Right kidney (tissue), 1 donor: ENCODE results near the gene ZNRF3.

Experiments
- DNase-seq: peaks from one replicate; pipeline ENCODE4 v3.0.0-alpha.2; 2016

Gene ZNRF3

DNA sequence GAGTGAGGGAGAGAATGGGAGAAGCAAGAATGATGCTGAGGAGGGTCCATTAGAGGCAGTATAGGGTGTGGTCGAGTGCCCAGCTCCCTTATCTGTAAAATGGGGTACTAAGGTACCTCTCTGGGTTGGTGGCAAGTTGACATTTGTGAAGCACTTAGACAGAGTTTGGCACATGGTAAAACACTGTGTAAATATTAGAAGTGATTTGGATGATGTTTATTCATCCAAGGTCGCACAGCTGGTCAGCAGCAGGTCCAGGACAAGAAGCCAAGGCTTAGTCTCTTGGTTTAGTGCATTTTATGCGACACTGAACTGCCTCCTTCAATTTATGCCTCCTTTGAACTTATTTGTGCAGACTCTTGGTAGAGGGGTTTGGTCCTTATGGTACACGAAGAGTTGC is 208.9 kb downstream of the ZNRF3 start:
- no peak for DNase-seq

GRCh38 chr22:29093030-29093429 is 209.7 kb downstream of the ZNRF3 start:
- no peak for DNase-seq

DNA sequence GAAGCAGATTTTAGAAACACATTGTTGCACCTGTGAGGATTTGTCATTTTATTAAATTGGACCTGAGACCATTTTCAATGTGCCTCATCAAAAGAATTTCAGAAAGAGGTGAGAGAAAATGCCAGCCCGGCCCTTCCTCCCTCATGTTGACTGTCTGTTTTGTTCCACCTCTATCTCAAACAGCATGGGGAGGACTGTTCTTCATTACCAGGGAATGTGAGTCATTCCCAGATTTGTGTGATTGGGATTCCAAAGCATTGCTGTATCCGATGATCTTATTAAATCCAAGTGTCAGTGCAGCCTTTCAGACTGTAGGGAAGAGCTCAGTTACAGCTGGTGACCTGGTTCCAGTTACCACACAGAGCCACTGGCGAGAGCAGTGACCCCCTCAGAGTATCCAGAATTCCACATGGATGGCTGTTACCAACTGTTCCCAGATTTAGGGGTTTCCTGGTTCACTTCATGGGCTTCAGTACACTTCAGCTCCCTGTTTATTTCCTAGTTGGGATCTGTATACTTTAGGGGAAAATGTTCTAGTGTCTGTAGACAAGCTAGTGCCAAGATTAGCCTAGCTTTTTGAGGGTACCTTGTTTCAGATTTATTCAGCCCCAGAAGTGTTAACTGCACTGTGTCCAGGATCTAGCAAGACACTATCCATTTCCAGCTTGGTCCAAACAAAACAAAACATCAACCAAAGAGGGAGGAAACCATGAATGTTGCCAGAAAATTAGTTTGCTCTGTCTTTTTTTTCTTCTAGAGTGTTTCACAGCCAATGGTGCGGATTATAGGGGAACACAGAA is 210.3 kb downstream of the ZNRF3 start:
- peak; percentile 27 for DNase-seq

GRCh38 chr22:29095459-29095858 is 212.1 kb downstream of the ZNRF3 start:
- no peak for DNase-seq

DNA sequence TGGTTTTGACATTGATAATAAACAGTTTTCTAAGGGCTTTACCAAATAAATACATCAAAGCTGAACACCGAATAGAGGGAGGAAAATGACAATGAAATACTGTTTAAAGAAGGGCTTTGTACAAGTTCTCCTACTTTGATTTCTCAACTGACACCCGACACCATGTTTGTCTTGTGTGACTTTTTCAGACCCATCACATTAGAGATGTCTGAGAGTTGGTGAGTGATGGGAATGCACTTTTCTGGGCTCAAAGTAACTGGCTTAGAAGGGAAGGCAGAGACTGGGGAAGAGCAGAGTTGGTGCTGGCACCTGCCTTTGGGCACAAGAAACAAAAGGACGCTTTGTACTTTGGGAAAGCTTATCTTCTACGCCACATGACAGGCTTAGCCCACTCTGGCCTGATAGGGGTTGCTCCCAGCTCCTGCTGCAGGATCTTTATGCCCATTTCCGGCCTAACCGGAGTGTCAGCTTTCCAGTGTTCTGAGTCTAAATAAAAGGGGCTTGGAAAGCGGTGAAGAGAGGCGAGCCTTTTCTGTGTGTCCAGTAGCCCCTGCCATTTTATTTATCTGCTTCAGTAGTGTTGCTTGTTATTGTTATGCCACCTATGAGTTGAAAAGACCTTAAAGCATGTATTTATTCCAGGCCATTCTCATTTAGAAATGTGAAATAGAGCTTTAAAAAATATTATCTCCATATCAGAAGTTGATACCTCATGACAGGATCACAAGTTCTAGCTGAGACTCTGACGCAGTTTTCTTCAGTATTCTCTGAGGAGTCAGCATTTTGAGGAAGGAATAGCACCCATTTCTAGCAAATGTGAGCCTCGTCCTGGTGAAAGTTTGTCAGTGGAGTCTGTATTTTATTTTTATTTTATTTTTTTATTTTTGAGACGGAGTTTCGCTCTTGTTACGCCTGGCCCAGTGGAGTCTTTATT is 213.6 kb downstream of the ZNRF3 start:
- peak; percentile 50 for DNase-seq

- no peak for DNase-seq
Observed at GRCh38 chr22:29098296-29098695, 214.9 kb downstream of the ZNRF3 start.

- no peak for DNase-seq
Observed at GRCh38 chr22:29102300-29102699, 218.9 kb downstream of the ZNRF3 start.

DNA sequence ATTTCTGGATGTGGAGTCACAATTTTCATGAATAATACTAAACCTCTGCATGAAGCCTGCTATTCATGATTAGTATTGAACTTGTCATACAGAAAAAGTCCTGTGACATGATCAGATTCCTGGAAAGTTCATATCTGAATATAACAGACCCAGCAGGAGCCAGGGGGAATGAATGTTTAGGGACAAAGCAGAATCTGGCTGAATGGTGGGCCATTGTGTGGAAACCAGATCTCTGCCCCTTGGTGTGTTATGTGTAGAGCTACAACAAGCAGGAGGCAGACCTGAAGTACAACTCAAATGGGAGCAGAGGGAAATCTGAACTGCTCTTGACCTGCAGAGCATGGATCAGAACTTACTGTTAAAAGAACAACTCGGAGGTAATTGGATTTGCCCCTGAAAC is 219.7 kb downstream of the ZNRF3 start:
- no peak for DNase-seq

DNA sequence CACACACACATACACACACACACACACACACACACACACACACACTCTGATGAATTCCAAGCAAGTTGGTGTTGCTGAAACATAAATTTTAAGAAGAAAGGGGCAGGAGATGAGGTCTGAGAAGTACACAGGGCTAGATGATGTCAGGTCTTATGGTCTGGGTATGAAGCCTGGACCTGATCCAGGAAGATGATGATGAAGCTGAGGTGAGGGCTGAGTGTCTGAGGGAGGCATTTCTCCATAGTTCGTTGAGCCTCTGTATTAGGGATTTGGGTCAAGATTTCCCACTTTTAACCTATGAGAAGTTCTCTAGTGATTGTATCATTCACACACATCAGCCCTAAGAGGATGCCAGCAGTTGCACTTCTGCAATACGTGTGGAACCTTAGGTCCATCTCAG is 222.1 kb downstream of the ZNRF3 start:
- no peak for DNase-seq

GRCh38 chr22:29106839-29107238 is 223.5 kb downstream of the ZNRF3 start:
- no peak for DNase-seq
